VCaP (cell line): ENCODE results near the gene ITGB5.

Experiments
- H3K27ac ChIP-seq: fragments of 450-650 bp; 2 replicates; pipeline ENCODE4 v1.5.1; 2017
- CTCF ChIP-seq: fragments of 450-650 bp; conservative IDR thresholded peaks from 2 replicates; pipeline ENCODE4 v1.5.1; 2017; ENCODE audit warnings: mild to moderate bottlenecking, moderate library complexity

Gene ITGB5

GRCh38 chr3:124887177-124887931 is at the start of gene ITGB5:
Gene ITGB5, minus strand, starts transcription at chr3:124887365. Its CDS starts 365 bp downstream, at chr3:124887000.
- no peak for TF ChIP-seq CTCF
- H3K27ac ChIP-seq = peak within 1 kb of the TSS; percentile 93

- H3K27ac ChIP-seq = peak overlapping the region; percentile 36; the same call in 1 of the 2 replicates
- no peak for TF ChIP-seq CTCF
Measured at GRCh38 chr3:124935794-124936542, 48.8 kb upstream of the ITGB5 start.

- no peak for TF ChIP-seq CTCF
- peak overlapping the region; percentile 36; the same call in 1 of the 2 replicates for H3K27ac ChIP-seq
Measured at GRCh38 chr3:124935264-124935663, 48.1 kb upstream of the ITGB5 start.

- no peak for TF ChIP-seq CTCF
- H3K27ac ChIP-seq = peak within 1 kb of the TSS; percentile 36; the same call in 1 of the 2 replicates
Measured at GRCh38 chr3:124934577-124934976, 47.4 kb upstream of the ITGB5 start, which contains the start of gene MUC13. Gene MUC13, minus strand, starts transcription at chr3:124934751. Its CDS starts 39 bp downstream, at chr3:124934712.

- TF ChIP-seq CTCF = peak; percentile 89
- H3K27ac ChIP-seq = no peak overlapping the region
Measured at GRCh38 chr3:124928333-124929202, 41.4 kb upstream of the ITGB5 start.

GRCh38 chr3:124927574-124928045 is 40.4 kb upstream of the ITGB5 start:
- no peak for TF ChIP-seq CTCF
- no peak overlapping the region for H3K27ac ChIP-seq
